NCI-H2227 (cell line): Measurements from ENCODE around the gene BSDC1.

ENCODE experiments used
- DNase-seq: peaks from one replicate; lab custom pipeline; 2025; ENCODE audit not compliant: unreplicated experiment; lab: John Stamatoyannopoulos, UW

The BSDC1 gene

DNA sequence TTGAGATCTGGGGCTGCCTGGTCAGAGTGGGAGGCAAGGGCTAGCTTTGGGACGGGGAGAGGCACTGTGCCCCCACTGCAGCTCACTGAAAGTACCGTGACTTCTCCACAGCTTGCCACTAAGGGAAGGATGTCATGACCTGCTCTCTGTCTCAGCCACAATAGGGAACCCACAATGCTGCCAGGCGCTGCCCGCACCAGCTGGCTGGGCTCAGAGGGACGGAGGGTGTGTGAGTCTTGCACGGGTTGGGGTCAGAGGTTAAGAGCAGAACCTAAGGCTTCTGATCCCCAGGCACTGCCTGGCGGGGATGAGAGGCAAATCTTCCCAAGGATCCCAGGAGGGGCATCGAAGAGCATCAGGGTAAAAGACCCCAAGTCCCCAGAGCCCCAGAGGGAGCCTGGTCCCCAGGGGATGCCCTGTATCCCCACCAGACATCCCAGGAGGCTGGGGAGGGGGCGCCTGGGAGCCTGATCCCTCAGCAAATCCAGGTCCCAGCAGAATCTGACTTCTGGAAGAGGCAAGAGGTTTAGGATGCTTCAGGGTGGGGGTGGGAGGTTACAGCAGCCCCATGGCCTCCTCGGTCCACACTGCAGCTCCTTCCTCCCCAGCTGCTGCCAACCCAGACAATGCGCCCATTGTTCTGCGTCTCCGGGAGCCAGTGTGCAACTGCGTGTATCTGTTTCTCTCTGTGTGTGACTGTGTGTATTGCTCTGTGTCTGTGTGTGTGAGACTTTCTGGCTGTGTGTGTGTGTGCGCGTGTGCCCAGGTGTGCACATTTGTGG is 56.2 kb downstream of the BSDC1 start:
- DNase-seq, result no peak

DNA sequence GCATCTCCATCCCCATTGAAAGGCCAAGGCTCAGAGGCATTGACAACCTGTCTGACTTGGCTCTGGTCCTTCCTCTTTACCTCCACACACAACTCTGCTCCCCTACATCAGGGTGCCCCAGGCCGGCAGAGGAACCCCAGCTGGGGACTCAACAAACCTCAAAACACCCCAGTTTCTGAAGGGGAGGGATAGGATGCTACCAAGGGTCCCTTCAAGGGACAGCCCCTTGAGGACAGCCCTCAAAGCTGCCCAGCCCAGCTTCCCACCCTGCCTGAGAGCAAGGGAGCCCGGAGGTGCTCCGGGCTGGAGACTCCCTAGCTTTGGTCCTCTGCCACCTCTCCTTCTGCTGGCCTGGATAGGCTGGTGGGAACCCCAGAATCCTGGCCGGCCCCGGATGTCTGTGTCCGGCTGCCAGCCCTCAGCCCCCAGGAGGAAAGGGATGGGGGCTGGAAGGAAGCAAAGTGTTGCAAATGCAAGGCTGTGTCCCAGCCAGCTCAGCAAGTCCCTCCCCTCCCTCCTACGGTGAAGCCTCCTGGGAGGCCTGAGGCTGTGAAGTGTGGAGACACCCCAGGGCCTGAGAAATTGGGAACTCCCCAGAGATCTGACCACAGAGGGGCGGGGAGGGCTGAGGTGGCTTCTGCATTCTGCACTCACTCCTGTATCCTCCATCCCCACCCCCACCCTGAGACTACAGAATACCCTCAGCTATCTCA is 57.1 kb downstream of the BSDC1 start:
- no peak for DNase-seq

DNA sequence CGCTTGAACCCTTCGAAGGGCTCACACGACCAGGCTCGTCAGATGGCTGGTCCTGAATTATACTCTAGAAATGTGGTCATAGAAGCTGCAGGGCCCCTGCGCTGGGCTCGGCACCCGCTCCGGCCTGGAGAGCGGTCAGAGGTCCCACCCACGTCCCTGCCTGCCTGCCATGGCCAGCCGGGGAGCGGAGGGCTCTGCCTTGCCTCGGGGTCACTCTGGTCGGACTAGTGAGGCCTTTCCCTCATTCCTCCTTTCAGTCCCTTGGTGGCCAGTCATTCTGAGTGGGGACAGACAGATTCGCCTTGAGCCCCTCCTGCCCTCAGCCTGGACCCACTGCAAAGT is 57.7 kb downstream of the BSDC1 start:
- no peak for DNase-seq

DNA sequence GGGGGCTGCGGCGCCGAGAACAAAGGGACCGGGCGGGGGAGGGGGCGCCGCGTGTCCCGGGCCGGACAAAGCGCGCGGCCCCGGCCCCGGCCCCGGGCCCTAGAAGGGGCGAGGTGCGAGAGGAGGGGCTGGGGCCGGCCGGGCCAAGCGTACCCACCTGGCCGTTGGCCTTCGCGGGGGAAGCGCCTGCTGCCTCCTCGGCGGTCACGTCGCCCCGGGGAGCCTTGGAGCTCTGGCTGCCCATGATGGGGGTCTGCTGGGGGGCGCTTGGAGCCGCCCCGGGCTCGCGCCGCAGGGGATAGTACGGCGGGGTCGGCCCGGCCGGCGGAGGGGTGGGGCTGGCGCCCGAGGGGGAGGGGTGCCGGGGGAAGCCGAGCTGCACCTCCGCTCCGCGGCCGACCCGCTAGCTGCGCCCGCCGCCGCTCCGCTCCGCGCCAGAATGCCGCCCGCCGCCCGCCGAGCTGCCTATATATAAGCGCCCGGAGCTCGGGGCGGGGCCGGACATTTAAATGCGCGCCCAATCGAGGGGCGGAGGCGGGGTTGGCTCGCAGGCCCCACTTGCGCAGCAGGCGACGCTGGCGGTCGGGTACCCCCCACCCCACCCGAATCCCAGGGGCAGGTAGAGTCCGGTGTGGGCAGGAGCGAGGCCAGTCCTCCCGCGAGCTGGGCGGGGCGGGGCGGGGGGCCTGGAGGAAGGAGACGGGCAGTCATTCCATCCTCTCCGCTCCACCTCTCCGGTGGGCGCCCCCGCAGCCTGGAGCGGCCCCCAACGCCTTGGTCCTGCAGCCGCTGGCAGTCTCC is 58.3 kb downstream of the BSDC1 start, which contains the start of gene MARCKSL1:
Gene MARCKSL1 (minus strand): TSS at position 444 of the 801 bp plus-strand sequence. CDS start 200 bp downstream, at position 244.
- DNase-seq, result peak; percentile 91

DNA sequence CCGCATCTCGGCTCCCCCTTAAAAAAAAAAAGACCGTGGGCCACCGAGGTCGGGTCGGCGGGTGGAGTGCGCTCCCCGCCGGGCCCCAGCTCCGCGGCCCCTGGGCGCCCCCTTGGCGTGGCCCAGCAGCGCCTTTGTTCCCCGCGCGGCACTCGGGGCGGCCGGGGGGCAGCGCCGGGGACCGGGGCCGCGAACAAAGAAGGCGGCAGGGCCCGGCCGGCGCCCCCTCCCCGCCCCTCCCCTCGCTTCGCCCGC is 58.8 kb downstream of the BSDC1 start:
- DNase-seq, result no peak

DNA sequence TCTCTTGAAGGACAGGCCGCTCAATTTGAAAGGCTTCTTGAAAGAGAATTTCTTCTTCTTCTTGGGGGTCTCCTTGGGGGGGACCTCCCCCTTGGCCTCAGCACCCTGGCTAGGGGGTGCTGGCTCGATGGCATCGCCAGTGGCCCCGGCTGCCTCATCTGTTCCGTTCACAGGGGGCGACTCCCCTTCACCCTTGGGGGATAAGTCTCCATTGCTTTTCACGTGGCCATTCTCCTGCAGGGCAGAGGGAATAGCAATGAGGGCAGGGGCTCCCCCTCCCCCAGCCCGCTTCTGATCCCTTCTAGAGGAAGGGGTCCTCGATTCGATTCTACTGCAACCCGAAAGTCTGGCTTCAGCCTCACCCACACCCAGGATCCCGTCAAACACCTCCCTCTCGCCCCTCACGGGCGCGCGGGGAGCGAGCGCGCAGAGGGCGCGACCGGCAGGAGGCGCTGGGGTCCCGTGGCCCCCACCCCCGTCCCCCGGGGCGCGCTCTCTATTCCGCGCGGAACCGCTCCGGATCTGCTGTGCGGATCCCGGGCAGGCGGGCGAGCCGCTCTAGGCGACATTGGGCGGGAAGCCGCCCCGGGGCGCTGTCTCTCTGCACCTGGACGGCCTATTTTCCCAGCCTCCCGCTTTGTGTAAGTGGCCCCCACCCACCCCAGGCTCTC is 59.2 kb downstream of the BSDC1 start:
- DNase-seq, result peak; percentile 78

DNA sequence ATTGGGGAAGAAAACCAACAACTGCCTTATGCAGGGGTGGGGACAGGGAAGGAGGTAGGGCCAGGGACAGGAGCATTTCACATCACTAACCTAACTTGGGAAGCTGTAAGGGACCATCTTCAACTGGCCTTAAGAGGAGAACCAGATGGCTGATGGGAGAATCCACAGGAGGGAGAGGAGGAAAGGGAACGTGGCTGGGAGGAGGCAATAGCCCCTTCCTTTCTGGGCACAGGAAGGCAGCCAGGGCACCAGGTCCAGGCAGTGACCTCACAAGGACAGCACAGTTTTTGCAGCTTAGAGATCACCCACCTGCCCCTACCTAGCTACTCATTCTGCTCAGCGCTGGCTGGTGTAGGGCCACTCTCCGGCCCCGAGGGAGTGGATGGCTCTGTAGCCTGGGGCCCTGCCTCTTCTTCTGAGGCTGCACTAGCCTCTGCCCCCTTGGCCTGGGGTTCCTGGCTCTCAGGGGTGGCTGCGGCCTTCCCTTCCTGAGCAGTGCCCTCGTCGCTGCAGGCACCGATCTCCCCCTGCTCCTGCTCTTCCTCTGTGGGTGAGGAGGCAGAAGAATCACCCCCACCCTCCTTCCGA is 59.9 kb downstream of the BSDC1 start:
- peak; percentile 34 for DNase-seq

DNA sequence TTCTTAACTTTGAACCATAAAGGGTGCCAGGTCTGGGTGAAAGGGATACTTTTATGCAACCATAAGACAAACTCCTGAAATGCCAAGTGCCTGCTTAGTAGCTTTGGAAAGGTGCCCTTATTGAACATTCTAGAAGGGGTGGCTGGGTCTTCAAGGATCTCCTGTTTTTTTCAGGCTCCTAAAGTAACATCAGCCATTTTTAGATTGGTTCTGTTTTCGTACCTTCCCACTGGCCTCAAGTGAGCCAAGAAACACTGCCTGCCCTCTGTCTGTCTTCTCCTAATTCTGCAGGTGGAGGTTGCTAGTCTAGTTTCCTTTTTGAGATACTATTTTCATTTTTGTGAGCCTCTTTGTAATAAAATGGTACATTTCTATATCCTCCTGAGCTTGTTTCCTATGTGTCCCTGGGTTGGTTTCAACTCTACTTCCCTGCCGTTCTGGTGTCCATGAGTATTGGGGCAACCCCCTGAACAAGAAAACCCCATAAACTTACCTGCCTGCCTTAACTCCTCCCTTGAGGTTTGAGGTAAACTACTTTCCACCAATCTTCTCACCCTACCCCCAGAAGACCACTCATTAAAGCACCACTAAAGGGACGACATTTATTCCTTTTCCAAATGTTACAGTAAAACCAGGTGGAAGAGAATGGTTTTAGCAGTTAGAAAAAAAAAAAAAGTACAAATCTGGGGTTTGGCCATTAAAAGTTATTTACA is 60.8 kb downstream of the BSDC1 start:
- no peak for DNase-seq

DNA sequence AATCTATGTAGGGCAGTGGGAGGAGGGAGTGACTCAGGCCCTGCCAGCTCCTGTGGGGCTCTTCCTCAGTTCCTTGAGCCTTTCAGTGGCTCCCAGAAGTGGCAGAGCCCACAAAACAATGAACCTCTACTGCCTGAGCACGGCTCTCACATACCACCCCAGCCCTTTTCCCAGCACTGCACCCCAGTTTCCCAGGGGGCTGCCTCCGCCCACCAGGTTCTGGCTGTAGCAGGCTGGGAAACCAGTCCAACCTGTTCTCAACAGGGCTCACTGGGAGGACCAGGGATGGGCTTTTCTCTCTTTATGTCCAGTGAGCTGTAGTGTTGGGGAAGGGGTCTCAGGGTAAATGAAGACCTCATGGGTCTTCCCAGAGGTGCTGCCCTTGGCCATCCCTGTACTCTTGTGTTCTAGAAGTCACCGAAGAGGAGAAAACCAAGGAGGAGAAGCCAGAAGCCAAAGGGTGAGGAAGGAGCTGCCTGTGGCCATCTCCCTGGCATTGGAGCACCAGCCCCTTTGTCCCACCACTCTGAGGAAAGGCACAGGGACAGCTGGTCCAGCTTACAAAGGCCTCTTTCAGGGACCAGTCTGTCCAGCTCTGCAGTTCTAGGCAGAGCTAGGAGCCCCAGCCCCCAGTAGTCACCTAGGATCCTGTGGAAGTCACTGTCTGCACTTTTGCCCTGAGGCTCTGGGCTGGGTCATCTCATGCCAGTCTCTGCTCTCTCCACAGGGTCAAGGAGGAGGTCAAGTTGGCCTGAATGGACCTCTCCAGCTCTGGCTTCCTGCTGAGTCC is 61.8 kb downstream of the BSDC1 start:
- no peak for DNase-seq

DNA sequence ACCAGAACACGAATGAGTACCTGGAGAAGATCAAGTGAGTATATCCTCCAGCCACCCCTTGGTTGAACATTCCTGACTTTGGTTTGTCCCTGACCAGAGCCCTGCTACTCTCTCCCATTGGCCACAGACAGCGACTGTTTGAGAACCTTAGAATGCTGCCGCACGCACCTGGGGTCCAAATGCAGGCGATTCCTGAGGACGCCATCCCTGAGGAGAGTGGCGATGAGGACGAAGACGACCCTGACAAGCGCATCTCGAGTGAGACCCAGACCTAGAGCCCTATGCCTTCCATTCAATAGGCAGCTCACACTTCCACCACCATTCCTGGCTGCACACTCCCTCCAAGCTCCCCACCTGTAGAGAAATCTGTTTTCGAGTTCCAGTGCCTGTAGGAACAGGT is 62.7 kb downstream of the BSDC1 start:
- DNase-seq, result no peak

DNA sequence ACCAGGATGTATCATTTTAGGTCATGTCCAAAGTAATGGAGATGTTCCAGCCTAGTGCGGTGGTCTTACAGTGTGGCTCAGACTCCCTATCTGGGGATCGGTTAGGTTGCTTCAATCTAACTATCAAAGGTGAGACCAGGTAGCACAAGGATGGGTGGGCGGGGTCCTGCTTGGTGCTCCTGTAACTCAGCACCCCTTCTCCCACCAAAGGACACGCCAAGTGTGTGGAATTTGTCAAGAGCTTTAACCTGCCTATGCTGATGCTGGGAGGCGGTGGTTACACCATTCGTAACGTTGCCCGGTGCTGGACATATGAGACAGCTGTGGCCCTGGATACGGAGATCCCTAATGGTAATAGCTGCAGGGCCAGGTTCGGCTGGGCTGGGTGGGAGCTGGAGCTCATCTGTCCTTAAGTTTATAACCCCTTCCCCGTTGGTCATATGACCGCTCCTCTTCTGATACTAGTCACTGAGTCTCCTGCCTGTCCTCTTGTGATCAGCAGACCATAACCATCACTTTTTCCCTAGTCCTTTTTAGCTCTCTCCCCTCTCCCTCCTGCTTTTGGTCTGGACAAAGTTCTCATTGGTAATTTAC is 63.6 kb downstream of the BSDC1 start:
- no peak for DNase-seq

DNA sequence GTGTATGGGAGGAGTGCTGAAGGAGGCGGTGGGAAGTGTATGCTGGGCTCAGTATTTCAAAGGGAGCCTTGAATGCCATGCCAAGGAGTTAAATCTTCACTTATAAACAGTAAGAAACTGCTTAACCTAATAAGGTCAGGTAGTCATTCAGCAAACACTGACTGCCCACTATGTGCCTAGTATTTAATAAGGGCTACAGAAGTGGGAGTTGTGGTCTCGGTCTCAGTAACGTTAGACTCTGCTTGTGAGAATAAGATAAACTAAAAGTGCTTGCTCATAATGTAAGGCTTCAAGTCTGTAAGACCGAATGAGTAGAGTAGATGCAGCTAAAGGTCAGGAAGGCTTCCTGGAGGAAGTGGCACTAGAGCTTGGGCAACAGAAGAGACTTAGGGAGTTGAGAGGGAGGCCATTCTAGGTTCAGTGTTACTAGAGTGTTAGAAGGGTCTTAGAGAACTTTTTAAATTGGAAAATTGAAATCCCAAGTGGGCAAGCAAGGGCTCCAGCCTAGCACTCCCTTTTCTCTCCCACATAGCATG is 64.2 kb downstream of the BSDC1 start:
- DNase-seq, result no peak

DNA sequence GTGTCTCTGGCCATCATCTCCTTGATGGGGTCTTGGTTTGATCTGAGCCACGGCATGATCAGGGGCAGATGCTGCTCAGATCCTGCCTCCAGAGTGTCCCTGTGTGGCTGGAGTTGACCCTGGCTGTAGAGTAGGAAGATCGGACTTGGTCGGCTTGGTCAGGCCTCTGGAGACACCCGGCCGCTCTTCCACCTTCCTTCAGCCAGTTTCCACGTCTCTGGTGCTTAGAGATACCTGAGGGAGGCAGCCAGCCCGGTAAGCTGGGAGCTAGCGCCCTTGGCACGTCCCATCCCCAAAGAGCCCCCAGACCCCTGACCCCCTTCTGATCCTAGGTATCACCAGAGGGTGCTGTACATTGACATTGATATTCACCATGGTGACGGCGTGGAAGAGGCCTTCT is 67.0 kb downstream of the BSDC1 start:
- no peak for DNase-seq

DNA sequence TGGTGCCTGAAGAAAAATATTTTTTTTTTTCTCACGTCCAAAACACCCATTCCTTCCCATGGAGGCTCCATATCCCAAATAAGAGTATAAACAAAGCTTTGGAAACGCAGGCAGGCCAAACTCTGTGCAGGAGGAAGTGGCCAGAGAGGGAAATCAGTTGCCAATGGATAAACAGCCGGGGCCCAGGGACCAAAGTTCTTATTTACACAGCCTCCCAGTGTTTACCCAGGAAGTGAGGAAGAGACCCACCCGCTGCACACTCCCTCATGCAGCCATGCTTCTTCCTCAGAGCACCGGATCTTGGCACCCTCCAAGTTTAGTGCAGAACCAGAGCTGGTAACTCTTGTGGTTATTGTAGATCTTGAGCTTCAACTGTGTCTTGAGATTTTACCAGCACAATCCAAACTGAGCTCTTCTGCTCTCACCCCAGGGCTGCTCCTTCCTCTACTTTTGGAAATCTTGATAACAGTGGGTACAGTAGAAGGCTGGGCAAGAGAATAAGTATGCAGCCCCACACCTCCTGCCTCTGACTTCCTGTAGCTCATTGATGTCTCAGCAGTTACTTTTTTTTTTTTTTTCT is 72.4 kb downstream of the BSDC1 start:
- no peak for DNase-seq

DNA sequence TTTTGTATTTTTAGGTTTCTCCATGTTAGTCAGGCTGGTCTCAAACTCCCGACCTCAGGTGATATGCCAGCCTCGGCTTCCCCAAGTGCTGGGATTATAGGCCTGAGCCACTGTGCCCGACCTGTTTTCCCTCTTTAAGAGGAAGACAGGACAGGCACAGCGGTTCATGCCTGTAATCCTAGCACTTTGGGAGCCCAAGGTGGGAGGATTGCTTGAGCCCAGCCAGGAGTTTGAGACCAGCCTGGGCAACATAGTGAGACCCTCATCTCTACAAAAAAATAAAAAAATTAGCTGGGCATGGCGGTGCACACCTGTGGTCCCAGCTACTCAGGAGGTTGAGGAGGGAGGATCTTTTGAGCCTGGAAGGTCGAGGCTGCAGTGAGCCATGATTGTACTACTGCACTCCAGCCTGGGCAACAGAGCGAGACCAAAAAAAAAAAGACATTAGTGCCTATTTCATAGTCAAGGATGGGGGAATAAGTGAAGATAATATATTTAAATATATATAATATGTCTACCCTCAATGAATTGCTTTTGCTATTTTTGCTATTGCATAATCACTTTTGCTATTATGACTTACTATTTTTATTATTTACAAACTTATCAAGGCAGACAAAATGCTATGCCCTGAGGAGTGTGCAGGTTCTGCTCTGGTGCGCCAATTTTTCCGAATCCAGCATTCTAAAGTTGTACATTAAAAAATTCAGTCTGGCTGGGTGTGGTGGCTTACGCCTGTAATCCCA is 75.9 kb downstream of the BSDC1 start:
- no peak for DNase-seq

DNA sequence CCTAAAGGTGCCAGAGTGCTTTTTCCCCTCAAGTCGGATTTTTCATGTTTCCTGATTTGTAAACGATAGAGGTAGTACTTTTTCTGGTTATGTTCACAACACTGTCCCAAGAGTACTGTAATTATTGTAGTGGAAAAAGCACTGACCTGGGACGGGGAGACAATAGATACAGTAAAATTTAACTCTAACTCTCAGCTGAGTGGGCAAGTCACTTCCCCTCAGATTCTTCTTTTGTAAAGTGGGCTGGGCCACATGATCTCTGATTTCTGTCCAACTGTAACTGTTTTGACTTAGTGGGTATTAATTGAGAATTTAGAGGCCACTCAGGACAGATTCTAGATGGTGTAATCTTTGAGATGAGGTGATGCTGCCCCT is 77.4 kb downstream of the BSDC1 start:
- no peak for DNase-seq
